A549 (cell line): ENCODE data around the gene UBTD1. TPM values are rescaled to one million over a fixed set of nuclear protein-coding genes. Genes with fewer than 3 reads are reported as not detected.
A peak's percentile ranks its signal among the peaks of the same experiment; 100 is the strongest.

Source experiments
- ATAC-seq, 2 experiments: fragments of 200-7000 bp in 1 of 2; fragments of >200 bp in 1 of 2; cut with Nextera tagmentation in 1 of 2; cut with Tn5 transposase in 1 of 2; 3 replicates each; pipeline versions ENCODE4 v1.8.0 to v1.9.1; 2018 to 2020; ENCODE audit warnings: mild to moderate bottlenecking in 1 of 2, moderate library complexity in 1 of 2
- CTCF ChIA-PET: fragments of 300-600 bp; sonication (Branson Sonifier 250); formaldehyde crosslinking; extraction: SDS; loops from one replicate; lab custom pipeline; 2021; ENCODE audit warnings: antibody characterized with exemption, inconsistent platforms; lab: Yijun Ruan, JAX
- POLR2A ChIA-PET: fragments of 350-600 bp; formaldehyde crosslinking; extraction: SDS; loops from one replicate; lab custom pipeline; 2021; ENCODE audit warnings: antibody characterized with exemption, inconsistent platforms; lab: Yijun Ruan, JAX
- DNase-seq, 2 experiments: peaks; one replicate each; pipeline versions ENCODE4 v3.0.0 to v3.0.0-alpha.2; 2011 to 2016; ENCODE audit warnings: low read depth in 1 of 2, low spot score in 1 of 2
- FAIRE-seq: peaks from 2 replicates; lab custom pipeline; 2011; peaks lifted over from hg19 to GRCh38; lab: Jason Lieb, UNC
- H3K27ac ChIP-seq, 2 experiments: fragments of >200 bp; sonication (Bioruptor Twin); formaldehyde crosslinking; 3 replicates each; pipeline ENCODE4 v1.5.1; 2016 to 2017
- H3K4me1 ChIP-seq: fragments of >200 bp; sonication (Bioruptor Twin); formaldehyde crosslinking; 3 replicates; pipeline ENCODE4 v1.6.1; 2016
- H3K4me2 ChIP-seq: fragments of >200 bp; sonication (Bioruptor Twin); formaldehyde crosslinking; 3 replicates; pipeline ENCODE4 v1.6.1; 2016
- H3K4me3 ChIP-seq: fragments of >200 bp; sonication (Bioruptor Twin); formaldehyde crosslinking; 3 replicates; pipeline ENCODE4 v1.5.1; 2016
- H3K9me3 ChIP-seq: fragments of >200 bp; sonication (Bioruptor Twin); formaldehyde crosslinking; 3 replicates; pipeline ENCODE4 v1.6.1; 2016
- ATOH8 ChIP-seq: fragments of 250-450 bp; sonication (Bioruptor Pico); IDR thresholded peaks from 2 replicates; pipeline ENCODE4 v1.5.0; 2020; ENCODE audit warnings: low read depth, mild to moderate bottlenecking, moderate library complexity
- CBX2 ChIP-seq: fragments of 200-600 bp; sonication (generic); IDR thresholded peaks from 2 replicates; pipeline ENCODE4 v1.6.1; 2016; ENCODE audit warnings: low read depth, mild to moderate bottlenecking, borderline replicate concordance
- CBX8 ChIP-seq: fragments of 200-600 bp; sonication (generic); IDR thresholded peaks from 2 replicates; pipeline ENCODE4 v1.6.1; 2016
- E2F6 ChIP-seq: IDR thresholded peaks from 2 replicates; pipeline ENCODE4 v1.6.1; 2012; ENCODE audit warnings: low read depth, borderline replicate concordance
- EHMT2 ChIP-seq: fragments of 200-600 bp; sonication (generic); IDR thresholded peaks from 2 replicates; pipeline ENCODE4 v1.6.1; 2016; ENCODE audit warnings: antibody characterized with exemption, low read depth, mild to moderate bottlenecking, moderate library complexity
- EP300 ChIP-seq, 2 experiments: fragments of >200 bp; sonication (Bioruptor Twin); formaldehyde crosslinking; IDR thresholded peaks; 2 replicates in 1 of 2; 3 replicates in 1 of 2; pipeline ENCODE4 v1.6.1; 2016 to 2017
- ESRRA ChIP-seq: fragments of 150-350 bp; IDR thresholded peaks from 2 replicates; pipeline ENCODE4 v1.6.1; 2014; ENCODE audit warnings: mild to moderate bottlenecking, low read length, borderline replicate concordance
- HDAC2 ChIP-seq: fragments of 200-600 bp; sonication (generic); IDR thresholded peaks from 2 replicates; pipeline ENCODE4 v1.6.1; 2016
- HMGXB4 ChIP-seq: fragments of 250-450 bp; sonication (Bioruptor Pico); IDR thresholded peaks from 2 replicates; pipeline ENCODE4 v1.5.0; 2021; ENCODE audit warnings: mild to moderate bottlenecking, moderate library complexity, borderline replicate concordance
- JUN ChIP-seq, 2 experiments: fragments of >200 bp; sonication (Bioruptor Twin); formaldehyde crosslinking; IDR thresholded peaks; 2 replicates in 1 of 2; 3 replicates in 1 of 2; pipeline ENCODE4 v1.6.1; 2016 to 2017
- JUNB ChIP-seq: fragments of >200 bp; sonication (Bioruptor Twin); formaldehyde crosslinking; IDR thresholded peaks from 2 replicates; pipeline ENCODE4 v1.6.1; 2016
- KDM5A ChIP-seq: fragments of 200-600 bp; sonication (generic); IDR thresholded peaks from 2 replicates; pipeline ENCODE4 v1.6.1; 2016; ENCODE audit warnings: antibody characterized with exemption, mild to moderate bottlenecking
- MAFK ChIP-seq: fragments of 450-650 bp; IDR thresholded peaks from 2 replicates; pipeline ENCODE4 v1.6.1; 2014; ENCODE audit not compliant: partially characterized antibody
- MAX ChIP-seq: IDR thresholded peaks from 2 replicates; pipeline ENCODE4 v1.6.1; 2012
- NR3C1 ChIP-seq: fragments of >200 bp; sonication (Bioruptor Twin); formaldehyde crosslinking; IDR thresholded peaks from 3 replicates; pipeline ENCODE4 v1.6.1; 2017
- RNF2 ChIP-seq: fragments of 200-600 bp; sonication (generic); IDR thresholded peaks from 2 replicates; pipeline ENCODE4 v1.6.1; 2016; ENCODE audit warnings: low read depth, mild to moderate bottlenecking, antibody characterized with exemption, moderate library complexity, borderline replicate concordance
- SREBF2 ChIP-seq: fragments of 450-650 bp; IDR thresholded peaks from 2 replicates; pipeline ENCODE4 v1.6.1; 2014; ENCODE audit warnings: mild to moderate bottlenecking, moderate library complexity
- TFCP2L1 ChIP-seq: fragments of 250-450 bp; sonication (Bioruptor Pico); IDR thresholded peaks from 2 replicates; pipeline ENCODE4 v1.5.0; 2021; ENCODE audit warnings: mild to moderate bottlenecking
- TP53 ChIP-seq: fragments of 250-450 bp; sonication (Bioruptor Pico); IDR thresholded peaks from 2 replicates; pipeline ENCODE4 v1.5.0; 2021; ENCODE audit warnings: mild to moderate bottlenecking, moderate library complexity
- ZNF302 ChIP-seq: fragments of 250-450 bp; sonication (Bioruptor Pico); IDR thresholded peaks from 2 replicates; pipeline ENCODE4 v1.9.0; 2021; ENCODE audit warnings: inconsistent platforms, mild to moderate bottlenecking, moderate library complexity
- WGBS: methylation state at CpG from one replicate; pipeline ENCODE4 v1.1.6; 2017; ENCODE audit errors: missing lambda C conversion rate; 5-methylcytosine and 5-hydroxymethylcytosine counted together
- polyA plus RNA-seq, 4 experiments: library from polyadenylated mRNA; depleted of rRNA in 3 of 4; stranded (reverse); fragments of >200 nt; fragmentation: RNase III in 1 of 4; extraction: RNeasy Plus Mini Kit Qiagen cat#74134 plus additional on column Dnase treatment in 1 of 4; gene quantifications; 2 replicates in 3 of 4; 3 replicates in 1 of 4; pipeline ENCODE4 v1.2.3, GENCODE V29; 2011 to 2017

UBTD1 gene
- polyA plus RNA-seq, 2 of the 4 experiments (the other 2 are of a cell fraction): 5.9 to 11.6 TPM

GRCh38 chr10:97584060-97584797 is 85.5 kb downstream of the UBTD1 start, which contains the start of gene HOGA1 (continued):
- TF ChIP-seq ATOH8 (CRISPR knock-in tag): no peak

GRCh38 chr10:97584798-97585438 is 86.2 kb downstream of the UBTD1 start:
- no peak for DNase-seq
- peak overlapping the region; percentile 75 to 80 for H3K27ac ChIP-seq
- no peaks in the 10 kb centered on the region for H3K9me3 ChIP-seq
- no peak for FAIRE-seq
- peaks cover 26% of the 10 kb centered on the region for H3K4me1 ChIP-seq
- no peak for TF ChIP-seq MAFK
- ChIA-PET POLR2A (interaction anchor here (1.4 to 1.9 kb wide), 2 partner anchors 10 to 13 kb away, joined by 4 to 9 read pairs; partner anchors contain the start of gene ANKRD2), CTCF (interaction anchor here (1.1 to 39.7 kb wide), 4 partner anchors 5 to 151 kb away, joined by 3 to 1048 read pairs (median 526); partner anchors contain the start of genes ANKRD2, C10orf62, HOGA1 and ZFYVE27)
- 81% methylated on average over 5 of the region's 5 CpGs for WGBS
- no peak for ATAC-seq
- peak overlapping the region; percentile 19; the same call in 2 of the 3 replicates for H3K4me3 ChIP-seq
- H3K4me2 ChIP-seq: peak overlapping the region; percentile 77

GRCh38 chr10:97585439-97585811 is 86.7 kb downstream of the UBTD1 start:
- CTCF ChIA-PET: interaction anchor here (1.1 to 39.7 kb wide), 3 partner anchors 5 to 33 kb away, joined by 3 to 1048 read pairs (median 1048); partner anchors contain the start of genes ANKRD2, C10orf62 and HOGA1
- TF ChIP-seq HMGXB4 (no peak), JUN (IDR thresholded peaks at IDR 0.05) (no peak), TP53 (CRISPR knock-in tag) (no peak), ZNF302 (no peak), E2F6 (no peak), EHMT2 (no peak), ESRRA (no peak), CBX8 (no peak), MAX (no peak), CBX2 (no peak), KDM5A (no peak), RNF2 (no peak), JUNB (no peak), SREBF2 (no peak), EP300 (IDR thresholded peaks at IDR 0.05) (no peak), NR3C1 (no peak), HDAC2 (no peak), TFCP2L1 (CRISPR knock-in tag) (no peak)
- ATAC-seq: no peak
- no peak for DNase-seq
- Histone ChIP-seq H3K4me1 (peaks cover 26% of the 10 kb centered on the region), H3K27ac (peak overlapping the region; percentile 75 to 80; a peak in 4 of 6 replicates), H3K4me2 (peak overlapping the region; percentile 77), H3K9me3 (no peaks in the 10 kb centered on the region), H3K4me3 (no peak overlapping the region)
- POLR2A ChIA-PET: no interaction called here
- FAIRE-seq: no peak
- WGBS: 89% methylated on average over 5 of the region's 5 CpGs
